GM12874 (cell line): ENCODE results near the gene HOOK2.

Experiments
- TF ChIP-seq, protein P1 (sequence below): IDR thresholded peaks from 2 replicates; pipeline ENCODE4 v1.5.1; 2011; ENCODE audit warnings: low read depth, mild to moderate bottlenecking, control low read depth, low read length, moderate library complexity; ENCODE audit not compliant: insufficient read depth

Gene HOOK2

DNA sequence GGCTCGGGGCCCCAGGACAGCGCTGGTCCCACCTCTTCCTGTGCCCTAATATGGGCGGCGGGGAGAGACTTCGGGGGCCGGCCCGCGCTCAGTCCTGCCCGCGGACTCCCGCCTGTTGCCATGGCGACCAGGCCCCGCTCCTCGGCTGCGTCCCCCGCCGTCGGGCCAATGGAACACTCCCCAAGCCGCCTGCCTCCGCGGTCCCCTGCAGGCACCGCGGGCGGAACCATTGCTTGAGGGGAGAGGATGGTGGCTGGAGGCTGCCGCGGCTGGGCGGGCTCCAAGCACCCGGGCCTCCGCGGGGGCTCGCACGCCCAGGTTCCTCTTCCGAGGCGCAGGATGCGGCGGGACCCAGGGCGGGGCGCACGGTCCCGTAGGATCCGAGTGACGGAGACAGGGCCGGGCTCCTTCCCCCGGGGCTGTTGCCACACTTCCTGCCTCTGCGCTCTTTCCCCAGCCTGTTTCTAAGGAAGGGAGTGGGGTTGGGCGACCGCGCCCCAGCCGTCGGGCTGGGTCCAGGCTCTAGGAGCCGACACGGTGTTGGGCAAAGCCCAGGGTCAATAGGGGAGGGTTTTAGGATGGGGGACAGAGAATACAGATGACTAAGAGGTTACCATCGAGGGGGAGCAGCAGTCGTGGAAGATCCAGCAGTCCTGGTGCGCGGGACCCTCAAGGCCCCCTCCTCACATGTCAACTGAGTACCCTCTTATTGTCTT, 14.7 kb upstream of the HOOK2 start:
- TF ChIP-seq, protein P1, sequence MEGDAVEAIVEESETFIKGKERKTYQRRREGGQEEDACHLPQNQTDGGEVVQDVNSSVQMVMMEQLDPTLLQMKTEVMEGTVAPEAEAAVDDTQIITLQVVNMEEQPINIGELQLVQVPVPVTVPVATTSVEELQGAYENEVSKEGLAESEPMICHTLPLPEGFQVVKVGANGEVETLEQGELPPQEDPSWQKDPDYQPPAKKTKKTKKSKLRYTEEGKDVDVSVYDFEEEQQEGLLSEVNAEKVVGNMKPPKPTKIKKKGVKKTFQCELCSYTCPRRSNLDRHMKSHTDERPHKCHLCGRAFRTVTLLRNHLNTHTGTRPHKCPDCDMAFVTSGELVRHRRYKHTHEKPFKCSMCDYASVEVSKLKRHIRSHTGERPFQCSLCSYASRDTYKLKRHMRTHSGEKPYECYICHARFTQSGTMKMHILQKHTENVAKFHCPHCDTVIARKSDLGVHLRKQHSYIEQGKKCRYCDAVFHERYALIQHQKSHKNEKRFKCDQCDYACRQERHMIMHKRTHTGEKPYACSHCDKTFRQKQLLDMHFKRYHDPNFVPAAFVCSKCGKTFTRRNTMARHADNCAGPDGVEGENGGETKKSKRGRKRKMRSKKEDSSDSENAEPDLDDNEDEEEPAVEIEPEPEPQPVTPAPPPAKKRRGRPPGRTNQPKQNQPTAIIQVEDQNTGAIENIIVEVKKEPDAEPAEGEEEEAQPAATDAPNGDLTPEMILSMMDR, result no peak

DNA sequence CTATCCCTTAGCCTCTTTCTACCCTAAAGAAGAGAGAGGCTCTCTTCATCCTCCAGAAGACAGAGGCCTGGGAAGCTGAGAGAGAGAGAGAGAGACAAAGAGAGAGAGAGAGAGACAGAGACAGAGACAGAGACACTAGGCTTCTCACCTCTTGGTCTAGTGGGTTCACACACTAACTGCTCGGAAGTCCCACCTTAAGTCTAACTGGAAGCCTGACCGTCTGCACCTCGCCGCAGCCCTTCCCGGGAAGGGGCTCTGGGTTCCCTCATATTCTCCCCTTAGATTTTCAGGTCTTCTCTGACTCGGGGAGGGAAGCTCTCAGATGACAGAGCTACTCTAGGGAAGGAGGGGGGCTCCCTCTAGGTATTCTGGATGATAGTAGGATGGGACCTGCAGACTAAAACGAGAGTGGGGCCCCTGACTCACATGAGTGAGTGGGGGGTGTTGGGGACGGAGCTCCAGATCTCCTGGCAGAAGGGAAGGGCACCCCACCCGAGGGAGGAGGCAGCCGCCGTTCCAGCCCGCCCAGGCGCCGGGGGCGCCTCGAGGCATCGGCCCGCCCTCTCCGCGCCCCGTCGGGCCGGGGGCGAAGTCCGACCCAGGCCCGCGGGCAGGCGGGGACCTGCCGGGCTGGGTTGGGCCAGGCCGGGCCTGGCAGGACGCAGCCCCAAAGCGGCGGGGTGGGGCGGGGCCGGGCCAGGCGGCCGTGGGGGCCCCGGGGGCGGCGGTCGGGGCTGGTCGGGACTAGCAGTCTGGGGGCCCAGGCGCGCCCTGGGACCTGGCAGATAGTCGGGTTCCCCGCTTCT, 13.9 kb upstream of the HOOK2 start:
- TF ChIP-seq, protein P1, result no peak

DNA sequence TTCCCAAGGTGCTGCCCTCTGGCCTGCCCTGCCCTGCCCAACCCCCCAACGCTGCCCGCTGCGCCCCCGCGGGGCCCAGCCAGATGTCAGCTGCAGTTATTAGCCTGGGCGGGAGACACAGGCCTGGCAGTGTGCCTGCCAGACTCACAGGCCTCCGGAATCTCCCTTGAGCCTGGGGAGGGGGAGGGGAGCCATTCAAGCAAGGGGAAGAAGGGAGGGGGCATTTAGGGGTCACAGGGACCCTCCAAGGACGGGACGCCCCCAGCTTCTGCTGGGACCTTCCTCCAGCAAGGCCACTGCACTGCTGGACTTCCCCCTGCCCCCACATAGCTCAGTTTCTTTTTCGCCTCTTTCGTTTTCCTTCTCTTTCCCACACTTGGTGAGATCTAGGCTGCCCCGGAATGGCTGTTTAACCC, 13.3 kb upstream of the HOOK2 start:
- TF ChIP-seq, protein P1, result 0 out of 2 replicates have a peak, but pooled peaks have one; percentile 12

DNA sequence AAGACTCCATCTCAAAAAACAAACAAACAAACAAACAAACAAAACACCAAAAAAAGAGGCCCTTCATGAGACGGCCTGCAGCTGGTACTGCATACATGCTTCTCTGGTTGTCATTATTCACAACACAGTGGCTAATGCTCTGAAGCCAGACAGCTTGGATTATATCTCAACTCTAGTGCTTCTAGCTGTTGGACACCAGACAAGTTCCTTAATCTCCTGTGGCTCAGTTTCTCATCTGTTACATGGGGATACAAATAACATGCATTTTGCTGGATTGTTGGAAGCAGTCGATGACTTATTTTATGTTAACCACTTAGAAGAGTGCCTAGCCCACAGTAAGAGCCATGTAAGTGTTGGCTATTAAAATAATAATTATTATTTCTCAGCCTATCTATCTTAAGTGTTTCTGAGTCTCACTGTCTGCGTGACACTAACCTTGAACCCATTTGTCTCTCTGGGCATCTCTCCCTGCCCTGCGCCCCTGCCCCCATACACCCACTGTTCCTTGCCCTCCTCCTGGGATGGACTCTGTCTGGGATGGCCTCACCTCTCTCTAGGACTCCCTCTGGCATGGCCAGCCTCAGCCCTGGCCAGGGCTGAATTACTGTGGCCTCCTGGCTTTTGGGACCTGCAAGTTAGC, 12.8 kb upstream of the HOOK2 start:
- TF ChIP-seq, protein P1, result no peak

DNA sequence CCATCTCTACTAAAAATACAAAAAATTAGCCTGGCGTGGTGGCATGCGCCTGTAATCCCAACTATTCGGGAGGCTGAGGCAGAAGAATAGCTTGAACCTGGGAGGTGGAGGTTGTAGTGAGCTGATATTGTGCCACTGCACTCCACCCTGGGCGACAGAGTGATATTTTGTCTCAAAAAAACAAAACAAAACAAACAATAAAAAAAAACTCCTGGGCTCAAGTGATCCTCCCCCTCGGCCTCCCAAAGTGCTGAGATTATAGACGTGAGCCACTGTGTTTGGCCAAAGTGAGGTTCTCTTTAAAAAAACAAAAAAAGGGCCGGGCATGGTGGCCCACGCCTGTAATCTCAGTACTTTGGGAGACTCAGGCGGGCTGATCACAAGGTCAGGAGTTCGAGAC, 12.1 kb upstream of the HOOK2 start:
- TF ChIP-seq, protein P1, result no peak

DNA sequence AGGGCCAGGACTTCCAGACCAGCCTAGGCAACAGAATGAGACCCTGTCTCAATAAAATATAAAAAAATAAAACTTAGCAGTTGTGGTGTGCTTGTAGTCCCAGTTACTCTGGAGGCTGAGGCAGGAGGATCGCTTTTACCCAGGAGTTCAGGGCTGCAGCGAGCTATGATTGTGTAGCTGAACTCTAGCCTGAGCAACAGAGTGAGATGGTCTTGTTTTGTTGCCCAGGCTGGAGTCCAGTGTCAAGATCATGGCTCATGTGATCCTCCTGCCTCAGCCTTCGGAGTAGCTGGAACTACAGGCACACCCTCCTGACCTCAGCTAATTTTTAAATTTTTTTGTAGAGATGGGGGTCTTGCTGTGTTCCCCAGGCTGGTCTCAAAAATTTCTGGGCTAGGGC, 11.6 kb upstream of the HOOK2 start:
- TF ChIP-seq, protein P1, result no peak
